GM19025 (cell line): Measurements from ENCODE around the gene DCUN1D2.

Experiments
- ATAC-seq: cut with Tn5 transposase; IDR thresholded peaks from one replicate; pipeline ENCODE4 v1.9.1; 2021; ENCODE audit warnings: mild to moderate bottlenecking, low read depth, moderate library complexity; ENCODE audit not compliant: unreplicated experiment

The DCUN1D2 gene

GRCh38 chr13:113428469-113428865 lies 62.0 kb downstream of the DCUN1D2 start:
- no peak for ATAC-seq

GRCh38 chr13:113427562-113428468 lies 62.7 kb downstream of the DCUN1D2 start:
- ATAC-seq: no peak

DNA sequence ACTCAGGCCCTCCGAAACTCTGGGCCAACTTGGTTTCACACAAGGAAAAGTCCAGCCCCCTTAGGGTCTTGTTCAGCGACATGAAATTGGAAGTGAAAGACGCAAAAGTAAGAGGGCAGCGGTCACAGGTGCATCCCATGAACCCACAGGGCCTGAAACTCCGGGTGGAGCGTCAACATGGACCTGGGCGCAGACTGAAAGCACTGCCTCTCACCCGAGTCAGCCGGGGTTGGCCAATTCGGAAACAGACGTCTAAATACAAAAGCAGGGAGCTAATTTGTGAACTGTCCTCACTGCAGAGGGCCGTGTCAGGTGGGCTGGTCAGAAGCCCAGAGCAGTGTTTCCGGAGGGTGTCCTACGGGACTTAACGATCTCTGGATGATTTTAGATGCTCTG lies 63.9 kb downstream of the DCUN1D2 start:
- no peak for ATAC-seq

DNA sequence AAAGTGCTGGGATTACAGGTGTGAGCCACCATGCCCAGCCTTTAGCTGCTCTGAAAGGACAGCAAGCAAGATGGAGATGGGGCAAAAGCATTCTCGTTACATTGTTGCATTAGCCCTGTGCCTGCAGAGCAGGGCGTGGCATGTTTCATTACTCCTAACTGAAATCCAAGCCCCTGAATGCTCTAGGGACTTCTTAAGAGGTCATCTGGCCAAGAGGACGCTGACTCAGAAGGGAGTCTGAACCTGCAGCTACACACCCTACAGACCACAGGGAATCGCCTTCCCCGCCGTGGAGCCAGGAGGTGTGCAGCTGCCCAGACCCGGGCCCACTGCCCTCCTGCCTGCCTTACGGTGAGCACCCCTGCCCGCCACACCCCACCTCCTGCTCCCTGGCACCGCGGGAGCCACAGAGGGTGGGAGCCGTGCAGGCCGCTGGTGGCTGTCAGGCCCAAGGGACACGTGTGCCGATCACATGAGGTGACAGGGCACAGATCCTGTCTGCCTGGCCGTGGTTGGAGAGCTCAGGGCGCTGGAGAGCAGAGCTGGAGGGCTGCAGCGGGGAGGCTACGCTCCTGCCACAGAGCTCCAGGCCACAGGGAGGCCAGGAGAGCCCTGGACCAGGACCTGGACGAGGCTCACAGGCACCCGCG lies 64.4 kb downstream of the DCUN1D2 start:
- no peak for ATAC-seq

GRCh38 chr13:113423520-113424163 lies 66.9 kb downstream of the DCUN1D2 start:
- no peak for ATAC-seq

DNA sequence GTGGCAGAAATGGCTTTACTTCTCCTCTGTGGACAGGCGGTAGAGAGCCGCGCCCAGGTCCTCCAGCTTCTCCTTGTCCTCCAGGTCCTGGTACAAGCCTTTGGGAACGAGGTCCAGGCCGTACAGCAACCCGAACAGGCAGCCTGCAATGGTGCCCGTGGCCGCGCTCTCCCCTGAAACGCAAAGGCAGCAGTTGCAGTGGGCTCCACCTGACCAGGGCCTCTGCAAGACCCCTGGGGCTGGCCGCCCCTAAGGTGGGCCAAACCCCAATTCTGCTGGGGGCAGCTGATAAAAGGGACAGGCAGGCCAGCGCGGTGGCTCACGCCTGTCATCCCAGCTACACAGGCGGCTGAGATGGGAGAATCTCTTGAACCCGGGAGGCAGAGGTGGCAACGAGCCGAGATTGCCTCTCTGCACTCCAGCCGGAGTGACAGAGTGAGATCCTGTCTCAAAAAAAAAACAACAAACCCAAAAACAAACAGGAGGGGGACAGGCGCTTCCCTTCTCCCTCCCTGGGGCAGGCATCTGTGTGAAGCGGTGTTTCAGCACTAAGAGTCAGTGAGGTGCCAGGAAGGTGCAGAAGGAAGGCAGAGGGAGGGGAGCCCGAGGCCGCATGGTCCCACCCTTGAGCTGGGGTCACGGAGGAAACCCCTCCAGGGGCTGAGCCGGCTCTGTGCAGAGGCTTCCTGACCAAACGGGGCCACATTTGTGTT lies 67.5 kb downstream of the DCUN1D2 start:
- no peak for ATAC-seq

DNA sequence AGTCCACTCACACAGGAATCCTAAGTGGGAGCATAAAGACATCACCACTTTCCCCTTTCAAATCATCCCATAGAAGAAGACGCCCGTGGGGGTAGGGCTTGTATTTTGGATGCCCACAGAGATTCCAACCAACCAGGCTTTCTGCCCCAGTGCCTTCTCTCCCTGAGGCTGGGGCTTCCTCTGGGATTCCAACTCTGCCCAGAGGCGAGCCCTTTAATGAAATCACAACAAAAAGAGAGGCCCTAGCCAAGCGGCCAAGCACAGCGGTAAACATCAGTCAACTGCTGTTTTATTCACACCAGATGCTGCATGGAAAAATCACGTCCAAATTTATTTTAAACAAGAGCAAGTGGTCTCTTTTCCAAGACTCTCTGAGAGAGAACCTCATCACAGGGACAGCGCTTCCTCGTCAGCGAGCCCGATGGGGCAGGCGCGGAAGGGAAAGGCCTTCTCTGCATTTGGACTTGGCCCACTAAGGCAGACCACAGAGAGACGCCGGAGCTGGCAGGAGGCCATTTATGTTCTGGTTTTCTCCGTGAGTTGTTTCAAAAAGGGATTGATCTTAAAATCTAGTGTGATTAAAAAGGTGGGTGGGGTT lies 68.7 kb downstream of the DCUN1D2 start:
- ATAC-seq: no peak

GRCh38 chr13:113420833-113421600 lies 69.5 kb downstream of the DCUN1D2 start:
- ATAC-seq: no peak

- no peak for ATAC-seq
These were observed 70.3 kb downstream of the DCUN1D2 start for GRCh38 chr13:113420232-113420631.

GRCh38 chr13:113419531-113420193 lies 70.8 kb downstream of the DCUN1D2 start:
- no peak for ATAC-seq

DNA sequence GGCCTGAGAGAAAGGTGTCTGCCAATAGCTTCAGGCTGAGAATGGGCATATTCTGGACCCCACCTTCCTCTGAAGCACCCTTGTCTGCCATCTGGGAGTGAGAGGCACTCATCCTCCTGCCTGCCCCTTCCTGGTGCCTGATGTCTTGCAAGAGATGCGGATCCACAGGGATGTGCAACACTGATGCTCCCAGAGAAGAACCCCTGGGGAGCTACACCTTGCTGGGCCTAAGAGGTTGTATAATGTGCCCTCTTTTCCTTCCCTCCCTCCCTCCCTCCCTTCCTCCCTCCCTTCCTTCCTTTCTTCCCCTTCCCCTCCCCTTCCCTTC lies 71.8 kb downstream of the DCUN1D2 start:
- ATAC-seq: no peak

- no peak for ATAC-seq
These were observed 72.4 kb downstream of the DCUN1D2 start for GRCh38 chr13:113417836-113418721.

GRCh38 chr13:113417008-113417751 lies 73.3 kb downstream of the DCUN1D2 start:
- ATAC-seq: no peak

- no peak for ATAC-seq
These were observed 74.7 kb downstream of the DCUN1D2 start for GRCh38 chr13:113415825-113416224.

GRCh38 chr13:113415032-113415431 lies 75.5 kb downstream of the DCUN1D2 start:
- no peak for ATAC-seq

GRCh38 chr13:113414335-113414734 lies 76.2 kb downstream of the DCUN1D2 start:
- ATAC-seq: no peak

GRCh38 chr13:113413898-113414282 lies 76.6 kb downstream of the DCUN1D2 start:
- ATAC-seq: no peak
